ENCODE data around the gene MATK.
"Not testable (repeated sequence)": the region's sequence is repeated elsewhere in the genome, so short reads cannot be mapped to it uniquely, and the experiment has no call there.

MATK gene

DNA sequence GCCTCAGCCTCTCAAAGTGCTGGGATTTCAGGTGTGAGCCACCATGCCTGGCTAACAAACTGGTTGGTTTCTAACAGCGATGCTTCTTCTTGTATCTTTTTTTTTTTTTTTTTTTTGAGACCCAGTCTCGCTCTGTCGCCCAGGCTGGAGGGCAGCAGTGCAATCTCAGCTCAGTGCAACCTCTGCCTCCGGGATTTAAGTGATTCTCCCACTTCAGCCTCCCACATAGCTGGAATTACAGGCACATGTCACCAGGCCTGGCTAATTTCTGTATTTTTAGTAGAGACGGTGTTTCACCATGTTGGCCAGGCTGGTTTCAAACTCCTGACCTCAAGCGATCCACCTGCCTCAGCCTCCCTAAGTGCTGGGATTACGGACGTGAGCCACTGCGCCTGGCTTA lies 30.0 kb upstream of the MATK start:
- not testable (repeated sequence) for FAIRE-seq

DNA sequence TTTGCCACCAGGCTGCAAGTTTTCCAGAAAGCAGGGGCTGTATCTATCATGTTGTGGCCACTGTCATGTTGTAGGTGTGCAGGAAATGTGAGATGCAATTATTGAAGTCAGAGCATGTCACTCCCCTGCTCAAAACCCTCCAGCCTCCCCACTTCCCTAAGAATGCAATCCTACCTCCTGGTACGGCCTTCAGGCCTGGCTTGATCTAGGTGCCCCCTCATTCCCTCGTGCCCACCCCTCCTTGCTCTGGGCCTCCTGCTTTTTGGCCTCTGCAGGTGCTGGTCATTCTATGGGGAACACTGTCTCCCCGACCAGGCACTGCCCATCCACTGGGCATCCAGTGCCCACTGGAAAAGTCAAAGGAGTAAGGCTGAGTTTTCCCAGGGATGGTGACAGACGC lies 28.5 kb upstream of the MATK start:
- FAIRE-seq: no peak

DNA sequence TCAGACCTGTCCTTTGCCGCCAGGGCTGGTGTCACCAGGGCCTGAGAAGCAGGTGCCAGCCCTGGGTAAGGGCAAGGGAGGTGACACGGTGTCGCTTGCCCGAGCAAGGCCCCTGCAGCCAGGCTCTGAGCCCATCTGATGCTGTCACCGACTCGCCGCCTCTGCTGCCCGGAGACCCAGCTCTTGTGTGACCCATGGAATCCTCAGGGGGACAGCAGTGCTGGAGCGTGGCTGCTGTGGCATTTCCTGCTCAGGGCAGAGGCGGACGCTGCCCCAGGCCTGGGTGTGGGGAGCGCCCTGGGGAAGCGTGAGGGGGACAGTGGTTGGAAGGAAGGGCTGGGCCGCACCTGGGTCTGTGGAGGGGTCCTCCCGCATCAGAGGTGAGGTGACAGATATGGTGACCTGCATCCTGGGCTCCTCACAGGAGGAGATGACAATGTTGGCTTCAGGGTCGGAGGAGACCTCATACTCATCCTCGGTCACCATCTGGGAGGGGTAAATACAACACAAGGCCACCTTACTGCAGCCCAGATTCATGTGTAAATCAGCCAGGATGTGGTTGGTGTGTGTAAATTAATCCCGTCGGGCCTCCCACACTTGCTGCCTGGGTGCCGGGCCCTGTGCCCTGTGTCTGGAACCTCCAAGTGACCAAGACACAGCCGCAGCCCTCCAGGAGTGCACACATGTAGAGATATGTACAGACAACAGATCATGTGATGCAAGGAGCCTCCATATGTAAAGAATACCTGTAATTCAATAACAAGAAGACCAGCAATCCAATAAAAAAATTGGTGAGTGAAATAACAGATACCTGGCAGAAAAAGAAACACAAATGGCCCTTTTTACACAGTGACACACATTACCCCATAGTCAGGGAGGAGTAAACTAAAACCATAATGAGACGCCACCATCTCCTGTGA lies 27.6 kb upstream of the MATK start:
- FAIRE-seq: no peak

DNA sequence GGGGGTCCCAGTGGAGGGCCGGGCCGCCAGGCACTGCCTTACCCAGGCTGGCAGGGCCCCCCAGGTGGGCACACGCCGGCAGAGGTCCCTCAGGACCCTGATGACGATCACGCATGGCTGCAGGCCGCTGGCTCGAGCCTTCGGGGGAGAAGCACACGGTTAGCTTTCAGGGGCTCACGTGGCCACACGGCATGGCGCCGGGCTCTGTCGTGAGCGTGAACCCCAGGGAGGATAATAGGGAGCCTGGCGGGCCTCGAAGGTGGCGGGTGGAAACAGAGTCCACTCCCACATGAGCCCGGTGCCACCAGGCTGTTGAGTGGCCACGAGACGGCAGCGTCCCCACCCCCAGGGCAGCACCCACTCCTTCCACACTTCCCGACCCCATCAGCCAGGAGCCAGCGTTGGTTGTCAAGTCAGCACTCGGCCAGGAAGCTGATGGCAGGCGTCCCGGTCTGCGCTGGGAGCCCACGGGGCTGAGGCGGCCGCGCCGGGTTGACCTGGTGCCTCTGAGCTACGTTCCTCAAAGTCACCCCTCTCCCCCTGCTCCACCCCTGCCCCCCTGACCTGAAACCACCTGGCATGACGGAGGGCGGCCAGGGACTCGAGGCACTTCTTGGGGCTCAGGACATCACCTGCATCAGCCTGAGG lies 24.7 kb upstream of the MATK start:
- no peak for FAIRE-seq

DNA sequence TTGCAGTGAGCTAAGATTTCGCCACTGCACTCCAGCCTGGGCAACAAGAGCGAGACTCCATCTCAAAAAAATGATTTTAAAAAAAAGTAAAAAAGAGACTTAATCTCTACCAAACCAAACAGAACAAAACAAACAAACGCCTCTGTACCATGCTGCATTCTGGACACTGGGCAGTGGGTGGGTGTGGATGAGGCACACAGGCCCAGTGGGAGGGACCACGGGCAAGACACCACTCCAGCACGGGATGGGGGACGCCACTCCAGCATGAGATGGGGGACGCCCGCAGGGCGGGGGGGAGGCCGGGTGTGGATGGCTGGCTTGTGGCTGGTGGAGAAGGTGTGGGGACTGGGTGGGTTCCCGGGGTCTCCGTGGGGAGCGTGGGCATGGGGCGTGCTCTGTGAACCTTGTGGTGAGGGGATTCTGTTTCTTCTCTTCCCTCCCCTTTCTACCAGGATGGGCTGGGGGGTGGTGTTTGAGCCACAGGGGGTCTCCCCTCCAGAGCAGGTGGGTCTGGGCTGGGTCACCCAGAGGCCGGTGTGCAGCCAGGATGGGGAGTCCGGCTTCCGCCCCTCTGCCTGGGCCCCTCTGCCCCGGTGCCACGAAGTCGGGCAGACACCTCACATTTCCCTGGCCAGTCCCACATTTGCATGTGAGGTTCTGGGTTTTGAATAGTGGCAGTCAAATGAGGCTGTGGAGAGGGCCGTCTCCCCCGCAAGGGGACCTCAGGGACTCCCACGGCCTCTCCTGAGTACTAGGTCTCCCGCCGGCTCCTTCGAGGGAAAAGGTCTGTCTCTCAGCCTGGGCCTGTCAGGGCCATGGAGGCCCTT lies 23.9 kb upstream of the MATK start:
- no peak for FAIRE-seq

DNA sequence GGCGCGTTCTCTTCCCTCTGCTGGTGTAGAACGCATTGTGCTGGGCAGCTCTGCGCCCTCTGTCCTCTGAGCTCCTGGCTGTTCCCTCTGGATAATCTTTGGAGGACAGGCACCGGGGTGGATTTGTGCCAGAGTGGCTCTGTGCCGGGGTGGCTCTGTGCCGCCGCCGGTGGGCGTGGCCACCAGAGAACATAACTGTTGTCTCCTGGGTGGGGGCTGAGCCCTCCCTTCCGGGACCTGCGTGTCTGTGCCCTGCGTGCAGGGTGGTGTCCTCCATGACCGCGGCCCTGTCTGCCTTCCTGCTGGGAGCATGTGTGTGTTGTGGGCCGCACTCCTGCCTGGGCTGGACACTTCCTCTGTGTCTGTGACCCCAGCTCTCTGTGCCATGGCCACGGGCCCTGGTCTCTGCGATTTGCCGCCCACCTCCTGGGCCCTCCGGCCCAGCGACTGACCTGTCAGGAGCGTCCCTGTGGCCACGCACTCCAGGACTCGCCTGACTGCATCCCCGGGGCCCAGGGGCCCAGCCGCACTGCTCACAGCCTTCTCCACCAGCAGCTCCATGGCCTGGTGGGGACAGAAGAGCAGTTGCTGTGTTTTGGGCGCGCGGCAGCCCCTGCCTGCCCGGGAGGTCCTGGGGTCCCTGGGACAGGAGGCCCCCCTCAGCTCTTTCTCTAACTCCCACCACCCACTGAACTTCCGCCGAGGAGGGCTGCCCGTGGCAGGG lies 22.4 kb upstream of the MATK start:
- no peak for FAIRE-seq

DNA sequence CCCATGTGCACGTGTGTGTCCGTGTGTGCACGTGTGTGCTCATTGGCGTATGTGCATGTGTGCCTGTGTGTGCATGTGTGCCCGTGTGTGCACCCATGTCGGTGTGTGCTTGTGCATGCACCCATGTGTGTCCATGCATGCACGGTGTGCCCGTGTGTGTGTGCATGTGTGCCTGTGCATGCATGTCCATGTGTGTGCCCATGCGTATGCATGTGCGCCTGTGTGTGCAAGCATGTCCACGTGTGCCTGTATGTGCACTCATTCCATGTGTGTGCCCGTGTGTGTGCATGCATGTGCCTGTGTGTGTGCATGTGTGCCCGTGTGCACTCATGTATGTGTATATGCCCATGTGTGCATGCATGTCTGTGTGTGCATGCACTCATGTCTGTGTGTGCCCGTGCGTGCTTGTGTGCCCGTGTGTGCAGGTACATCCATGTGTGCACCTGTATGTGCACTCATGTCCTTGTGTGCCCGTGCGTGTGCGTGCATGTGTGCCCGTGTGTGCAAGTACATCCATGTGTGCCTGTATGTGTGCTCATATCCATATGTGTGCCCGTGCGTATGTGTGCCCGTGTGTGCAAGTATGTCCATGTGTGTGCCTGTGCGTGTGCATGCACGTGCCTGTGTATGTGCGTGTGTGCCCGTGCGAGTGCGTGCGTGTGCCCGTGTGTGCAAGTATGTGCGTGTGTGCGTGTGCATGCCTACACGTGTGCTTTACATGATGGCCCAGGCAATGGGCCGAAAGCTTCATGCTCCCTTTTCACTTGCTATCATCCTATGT lies 21.6 kb upstream of the MATK start:
- no peak for FAIRE-seq

DNA sequence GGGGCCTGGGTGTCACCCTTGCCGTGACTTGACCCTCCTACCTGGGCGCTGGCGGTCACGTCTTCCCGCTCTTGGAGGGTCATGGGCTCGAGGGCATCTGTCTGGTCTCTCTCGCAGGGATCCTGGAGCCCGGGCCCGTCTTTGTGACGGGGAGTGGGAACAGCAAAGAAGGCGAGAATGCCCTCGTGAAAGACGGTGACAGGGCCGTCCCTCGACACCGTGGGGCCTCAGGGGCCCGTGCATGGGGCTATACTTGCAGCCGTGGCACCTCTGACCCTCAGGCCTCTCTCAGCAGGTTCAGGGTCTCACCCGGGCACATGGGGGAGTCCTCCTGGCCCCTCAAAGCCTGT lies 20.9 kb upstream of the MATK start:
- no peak for FAIRE-seq

DNA sequence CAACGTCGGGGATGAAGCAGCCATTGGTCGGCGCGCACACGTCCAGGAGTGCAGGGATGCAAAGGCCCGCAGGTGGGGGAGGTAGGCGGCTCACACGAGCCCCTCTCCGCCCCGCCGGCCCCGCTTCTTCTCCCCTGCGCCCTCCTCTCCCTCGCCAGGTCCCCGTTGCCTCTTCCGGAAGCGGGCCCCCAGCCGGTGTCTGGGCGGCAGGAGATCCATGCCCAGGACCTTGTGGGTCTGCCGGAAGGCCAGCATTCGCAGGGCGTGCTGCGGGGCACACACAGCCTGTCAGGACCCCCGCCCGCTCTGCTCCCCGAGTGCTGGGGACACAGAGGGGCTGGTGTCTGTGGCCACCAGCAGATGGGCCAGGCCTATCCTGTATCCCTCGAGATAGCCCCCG lies 19.7 kb upstream of the MATK start:
- FAIRE-seq: no peak

DNA sequence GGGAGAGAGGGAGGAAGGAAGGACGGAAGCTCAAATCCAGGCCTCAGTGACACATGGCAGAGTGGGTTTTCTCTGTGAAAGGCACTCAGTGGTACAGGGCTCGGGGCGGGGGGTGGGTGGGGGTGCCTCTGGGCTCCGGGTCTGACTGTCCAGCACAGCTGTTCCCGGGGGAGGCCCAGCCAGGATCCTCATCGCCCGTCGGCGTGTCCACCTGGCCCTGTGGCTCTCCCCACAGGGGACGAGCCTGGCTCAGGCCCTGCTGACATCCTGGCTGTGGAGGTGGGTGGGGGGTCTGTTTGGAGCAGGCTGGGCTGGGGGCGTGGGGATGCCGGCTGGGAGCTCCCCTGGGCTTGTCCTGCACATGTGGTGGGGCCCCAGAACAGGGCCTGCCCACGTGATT lies 18.2 kb upstream of the MATK start:
- FAIRE-seq: no peak

DNA sequence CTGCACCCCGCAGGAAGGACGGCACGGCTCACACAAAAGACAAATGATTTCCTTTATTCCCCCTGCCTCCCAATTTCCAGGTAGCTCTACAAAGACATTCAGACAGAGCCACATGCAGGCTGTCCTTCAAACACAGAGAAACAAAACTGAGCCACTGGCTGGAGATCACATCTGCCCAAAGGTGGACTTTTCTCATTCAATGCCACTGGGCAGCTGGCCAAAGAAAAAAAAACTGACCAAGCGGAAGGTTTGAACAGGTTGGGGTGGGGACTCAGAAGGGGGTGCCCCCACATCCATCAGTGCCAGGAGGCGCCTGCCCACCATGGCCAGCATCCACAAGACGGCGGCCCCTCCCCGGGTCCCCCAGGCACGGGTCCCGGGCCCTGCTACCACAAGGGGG lies 17.8 kb upstream of the MATK start:
- FAIRE-seq: no peak

DNA sequence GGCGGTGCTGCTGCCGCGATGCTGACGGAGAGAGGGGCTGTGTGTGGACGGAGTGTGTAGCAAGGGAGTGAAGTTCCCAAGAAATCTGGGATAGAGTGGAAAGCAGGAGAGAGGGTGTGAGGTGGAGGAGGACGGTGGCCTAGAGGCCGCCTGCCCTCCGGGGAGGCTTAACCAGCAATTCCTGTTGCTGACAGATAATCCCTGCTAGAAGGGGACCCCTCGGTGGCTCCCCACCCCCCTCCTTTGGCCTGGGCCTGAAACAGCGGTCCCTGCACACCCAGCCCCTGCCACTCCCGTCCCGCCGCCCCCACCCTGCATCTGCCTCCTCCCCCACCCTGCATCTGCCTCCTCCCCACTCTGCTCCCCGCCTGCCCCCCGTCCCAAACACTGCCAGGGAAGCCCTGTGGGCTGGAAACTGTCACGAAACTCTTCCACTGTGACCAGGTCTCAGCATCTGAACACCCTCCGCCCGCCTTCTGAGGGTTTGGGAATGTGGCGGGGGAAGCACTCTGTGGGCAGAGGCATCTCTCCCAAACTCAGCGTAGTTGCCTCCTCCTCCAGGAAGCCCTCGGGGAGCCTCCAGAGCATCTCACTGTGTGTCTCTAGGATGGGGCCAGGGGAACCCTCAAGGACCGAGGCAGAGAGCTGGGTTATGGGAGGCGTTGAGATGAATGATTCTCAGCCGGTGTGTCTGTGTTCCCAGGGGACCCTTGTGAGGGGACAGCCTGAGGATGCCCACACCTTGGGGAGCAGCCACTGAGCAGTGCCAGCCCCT lies 17.1 kb upstream of the MATK start:
- FAIRE-seq: no peak

DNA sequence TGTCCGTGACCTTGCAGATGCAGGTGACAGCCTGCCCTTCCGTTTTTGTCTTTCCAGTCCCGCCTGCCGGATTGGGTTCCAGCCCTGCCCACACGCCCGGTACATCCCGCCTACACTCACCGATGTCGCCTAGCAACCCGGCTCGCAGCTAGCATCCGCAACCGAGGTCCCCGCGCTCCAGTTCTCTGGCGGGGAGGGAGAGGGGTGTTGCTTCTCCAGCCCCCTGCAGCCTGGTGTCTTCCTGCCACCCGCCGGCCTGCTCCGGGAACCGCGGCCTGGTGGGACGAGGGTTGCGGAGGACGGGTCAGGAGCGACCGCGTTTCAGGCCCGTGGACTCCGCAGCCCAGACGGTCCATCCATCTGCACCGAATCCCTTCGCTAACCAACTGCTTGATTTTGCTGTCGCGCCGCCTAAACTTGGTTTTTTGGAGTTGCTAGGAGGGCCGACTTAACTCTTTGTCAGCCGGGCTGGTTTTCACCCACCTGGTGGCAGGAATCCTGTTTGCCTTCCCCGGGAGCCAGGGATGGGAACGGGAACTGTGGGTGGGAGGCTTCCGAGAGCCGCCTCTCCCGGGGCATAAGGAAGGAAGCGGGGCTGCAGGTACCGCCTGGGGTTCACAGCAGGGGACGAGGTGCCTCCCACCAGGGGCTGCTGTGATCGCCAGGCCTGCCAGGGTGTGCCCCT lies 15.4 kb upstream of the MATK start:
- no peak for FAIRE-seq

DNA sequence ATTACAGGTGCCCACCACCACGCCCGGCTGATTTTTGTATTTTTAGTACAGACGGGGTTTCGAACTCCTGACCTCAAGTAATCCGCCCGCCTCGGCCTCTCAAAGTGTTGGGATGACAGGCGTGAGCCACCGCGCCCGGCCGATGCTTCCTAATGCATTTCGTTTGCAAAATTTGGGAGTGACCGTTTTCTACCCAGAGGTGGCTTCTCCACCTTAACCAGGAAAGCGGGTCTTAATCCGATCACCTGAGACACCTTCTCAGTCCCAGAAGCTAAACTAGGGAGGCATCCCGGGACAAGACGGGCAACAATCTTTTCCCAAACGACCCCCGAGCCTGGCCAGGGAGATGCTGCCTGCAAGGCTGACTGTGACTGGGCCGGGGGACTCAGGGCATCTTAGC lies 14.8 kb upstream of the MATK start:
- FAIRE-seq: no peak

DNA sequence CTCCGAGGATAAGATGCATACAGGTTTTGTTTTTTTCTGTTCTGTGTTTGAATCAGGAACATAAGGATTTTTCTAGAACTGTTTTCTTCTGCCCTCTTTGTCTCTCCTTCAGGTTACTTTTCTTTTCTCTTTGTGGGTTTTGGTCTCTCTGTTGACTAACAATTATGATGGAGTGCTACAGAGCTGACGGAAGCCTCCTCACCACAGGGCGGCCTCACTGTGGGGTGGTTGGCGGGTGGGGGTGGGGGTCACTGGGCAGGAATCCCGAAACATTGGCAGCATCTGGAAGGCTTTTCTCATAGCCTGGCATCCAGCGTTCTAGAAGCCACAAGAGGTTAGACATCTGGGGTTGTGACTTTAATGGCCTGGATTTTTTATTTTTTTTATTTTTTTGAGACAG lies 12.0 kb upstream of the MATK start:
- FAIRE-seq: no peak

DNA sequence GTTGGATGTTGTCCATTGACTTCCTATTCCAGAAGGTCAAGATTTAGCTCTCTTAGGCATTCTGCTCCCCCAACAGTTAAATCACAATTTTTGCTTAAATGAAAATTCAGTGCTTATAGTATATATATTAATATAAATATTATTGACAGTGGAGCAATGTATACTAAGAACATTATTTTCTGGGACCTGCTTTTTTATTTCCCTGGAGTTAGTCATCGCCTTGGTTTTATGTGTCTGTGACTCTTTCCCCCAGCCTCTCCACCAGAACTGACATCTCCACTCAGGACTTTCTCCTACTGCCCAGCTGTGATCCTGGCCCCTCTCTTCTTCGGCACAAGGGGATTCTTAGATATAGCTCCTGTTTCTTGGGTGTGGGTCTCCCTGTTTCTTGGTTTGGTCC lies 10.2 kb upstream of the MATK start:
- no peak for FAIRE-seq

DNA sequence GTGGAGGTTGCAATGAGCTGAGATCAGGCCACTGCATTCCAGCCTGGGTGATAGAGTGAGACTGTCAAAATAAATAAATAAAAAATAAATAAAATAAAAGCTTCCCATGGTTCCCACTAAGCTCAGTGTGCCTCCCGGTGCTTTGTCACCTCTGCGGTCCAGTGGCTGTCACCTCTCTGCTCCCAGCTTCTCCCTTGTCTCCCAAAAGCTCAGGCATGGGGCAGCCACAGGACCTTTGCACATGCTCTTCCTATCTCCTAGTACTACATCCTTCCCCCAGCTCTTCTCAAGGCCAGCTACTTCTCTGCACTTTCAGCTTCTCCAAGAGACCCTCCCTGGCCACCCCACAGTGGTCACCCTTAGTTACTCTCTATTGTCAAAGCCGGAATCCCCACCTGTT lies 7.6 kb upstream of the MATK start:
- no peak for FAIRE-seq

DNA sequence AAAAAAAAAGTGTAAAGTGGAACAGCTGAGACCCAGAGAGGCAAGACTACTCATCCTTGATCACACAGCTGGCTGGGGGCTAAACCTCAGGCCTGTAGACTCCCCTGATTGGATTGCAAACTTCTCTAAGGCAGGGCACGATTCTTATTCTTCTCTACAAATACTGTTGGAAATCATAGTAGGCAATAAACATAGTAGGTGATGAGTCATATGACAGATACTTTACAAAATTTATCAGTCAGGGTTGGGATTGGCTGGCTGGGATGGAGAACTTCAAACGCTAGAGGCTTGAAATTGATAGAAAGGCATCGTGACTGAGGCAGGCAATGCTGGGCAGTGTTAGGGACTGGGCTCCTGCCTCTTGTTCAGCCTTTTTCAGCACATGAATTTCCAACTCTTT lies 5.9 kb upstream of the MATK start:
- FAIRE-seq: no peak

DNA sequence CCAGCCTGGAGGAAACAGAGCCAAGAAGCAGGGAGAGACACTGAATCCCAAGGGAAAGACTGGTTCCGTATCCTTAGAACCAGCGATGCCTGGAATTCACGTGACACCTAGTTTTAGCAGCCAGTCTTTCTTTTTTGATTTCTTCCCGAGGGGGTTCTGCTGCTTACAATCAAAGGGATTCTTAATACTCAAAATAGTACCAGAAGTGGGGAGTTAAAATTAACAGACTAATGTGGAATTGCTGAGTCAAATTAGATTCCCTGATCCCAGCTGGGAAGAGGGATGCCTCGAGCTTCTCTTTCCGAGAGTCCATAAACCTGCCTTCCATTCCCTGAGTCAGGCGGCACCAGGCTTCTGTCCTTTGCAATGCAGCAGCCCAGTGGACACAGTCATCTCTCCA lies 4.8 kb upstream of the MATK start:
- no peak for FAIRE-seq

DNA sequence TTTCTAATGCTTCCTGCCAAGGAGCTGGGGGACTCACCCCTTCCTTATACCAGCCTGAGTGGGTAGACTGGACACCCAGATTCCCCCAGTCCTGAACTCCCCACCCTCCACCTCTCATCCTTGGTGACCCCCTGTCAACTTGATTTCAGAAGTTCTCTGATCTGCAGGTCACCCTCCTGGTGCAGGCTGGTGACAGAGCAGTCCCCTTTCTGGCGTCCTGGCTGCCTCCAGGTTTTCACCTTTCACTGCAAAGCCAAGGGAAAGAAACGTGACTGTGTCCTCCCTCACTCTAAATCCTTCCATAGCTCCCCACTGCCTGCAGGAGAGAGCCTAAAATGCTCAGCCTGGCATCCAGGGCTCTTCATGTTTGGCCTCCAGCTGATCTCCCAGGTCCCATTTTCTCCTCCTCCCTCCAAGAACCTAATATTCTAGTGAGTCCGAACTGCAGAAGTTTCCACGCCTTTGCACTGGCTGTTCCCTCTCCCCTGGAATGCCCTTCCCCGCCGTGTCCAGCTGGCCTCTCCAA lies 4.1 kb upstream of the MATK start:
- FAIRE-seq: no peak
